NCI-H2081 treated with DMSO at 0.1 percent for 48 hours (cell line): ENCODE data around the gene TMEM178B.

ENCODE experiments used
- DNase-seq: peaks from one replicate; lab custom pipeline; 2025; lab: John Stamatoyannopoulos, UW

The TMEM178B gene

DNA sequence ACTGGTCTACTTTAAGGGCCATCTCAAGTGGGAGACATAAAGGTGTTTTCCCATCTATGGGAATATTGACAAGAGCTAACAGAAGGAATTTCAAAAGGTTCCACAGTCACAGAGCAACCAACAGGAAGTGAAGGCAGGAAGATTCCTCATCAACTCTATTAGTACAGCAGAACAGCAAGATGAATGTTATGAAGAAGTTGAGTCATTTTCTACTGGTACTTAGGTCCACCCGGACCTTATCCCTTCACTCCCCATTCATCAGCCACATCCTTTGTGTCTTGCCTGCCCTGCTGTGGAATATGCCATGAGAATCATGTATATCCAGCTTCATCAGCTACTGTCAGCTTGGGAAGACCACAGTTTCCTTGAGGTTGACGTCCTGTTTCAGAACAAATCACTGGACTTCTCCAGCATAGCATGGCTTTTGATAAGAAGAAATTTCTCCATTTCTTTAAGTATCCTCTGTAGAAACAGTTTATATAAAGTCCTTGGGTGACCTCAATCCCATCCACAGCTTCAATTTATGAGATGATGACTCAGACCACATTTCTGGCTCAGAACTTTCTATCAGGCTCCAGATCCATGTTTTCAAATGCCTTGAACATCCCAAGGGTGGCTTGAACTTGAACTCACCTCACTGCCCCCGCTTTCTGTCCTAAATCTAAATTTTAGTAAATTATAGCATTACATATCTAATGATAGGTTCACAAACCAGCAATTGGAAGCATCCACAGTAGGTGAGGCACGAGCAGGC lies 392.5 kb downstream of the TMEM178B start:
- DNase-seq = no peak

DNA sequence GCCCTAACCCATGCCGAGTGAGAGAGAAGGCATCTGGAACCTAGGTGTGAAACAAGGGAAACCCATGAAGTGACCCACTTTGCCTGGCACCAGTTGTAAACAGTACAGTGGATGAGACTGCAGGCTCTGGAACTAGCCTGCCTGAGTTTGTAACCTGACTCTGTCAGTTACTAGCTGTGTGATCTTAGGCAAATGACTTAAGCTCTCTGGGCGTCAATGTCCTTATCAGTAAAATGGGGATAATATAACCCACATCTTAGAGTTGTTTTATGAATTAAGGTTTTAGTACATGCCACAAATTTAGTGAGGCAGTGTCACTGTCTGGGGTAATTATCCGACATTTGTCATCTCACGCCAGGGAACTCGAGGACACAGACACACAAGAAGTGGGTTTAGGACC lies 394.5 kb downstream of the TMEM178B start:
- no peak for DNase-seq

DNA sequence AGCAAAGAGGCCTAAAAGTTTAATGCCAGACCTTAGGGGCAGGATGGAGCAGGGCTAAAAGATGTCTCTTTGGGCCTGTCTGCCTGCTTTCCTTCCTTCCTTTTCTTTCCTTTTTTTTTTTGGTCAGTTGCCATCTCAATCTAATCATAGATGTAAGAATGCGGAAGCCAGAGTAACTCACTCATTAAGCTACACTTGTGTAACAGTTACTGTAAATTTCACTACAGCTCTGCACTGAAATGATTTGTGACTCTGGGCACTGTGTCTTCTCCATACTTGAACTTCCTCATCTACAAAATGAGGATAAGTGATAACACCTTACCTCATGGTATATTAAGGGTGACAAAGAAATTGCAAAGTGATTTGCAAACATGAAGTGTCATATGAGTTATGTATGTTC lies 401.8 kb downstream of the TMEM178B start:
- DNase-seq = no peak

DNA sequence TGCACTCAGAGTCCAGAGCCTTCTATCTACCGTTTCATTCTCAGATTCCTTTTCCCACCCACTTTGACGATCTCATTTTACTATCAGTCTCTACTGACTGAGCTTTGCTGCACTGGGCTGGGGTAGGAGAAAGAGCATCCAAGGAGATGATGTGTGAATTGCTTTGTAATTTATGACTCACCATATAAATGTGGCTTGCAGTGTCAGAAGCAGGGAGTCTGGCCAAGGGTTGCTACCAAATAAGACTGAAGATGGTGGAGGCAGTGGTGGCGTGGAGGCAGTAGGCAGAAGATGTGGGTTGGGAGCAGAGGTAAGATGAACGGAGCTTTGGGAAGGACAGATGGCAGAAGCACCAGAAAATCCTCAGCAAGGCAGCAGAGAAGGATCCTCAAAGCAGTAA lies 404.0 kb downstream of the TMEM178B start:
- DNase-seq = no peak

DNA sequence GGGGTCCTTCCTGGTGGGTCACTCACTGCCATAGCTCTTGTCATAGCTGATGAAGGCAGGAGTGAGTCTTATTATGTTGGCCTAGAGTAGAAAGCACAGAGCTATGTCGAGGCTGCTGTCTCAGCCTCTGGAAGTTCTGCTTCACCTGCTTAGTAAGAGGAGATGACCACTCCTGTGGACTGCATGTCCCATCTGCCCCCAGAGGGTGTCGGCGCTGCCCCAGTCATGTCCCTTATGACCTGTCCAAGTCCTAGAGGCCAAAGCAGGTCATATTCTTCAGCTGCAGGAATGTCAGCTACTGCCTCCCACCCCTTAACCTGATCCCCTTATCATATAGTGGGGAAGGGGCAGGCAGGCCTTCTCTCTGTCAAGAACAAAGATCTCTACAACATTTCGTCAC lies 405.0 kb downstream of the TMEM178B start:
- DNase-seq = no peak

DNA sequence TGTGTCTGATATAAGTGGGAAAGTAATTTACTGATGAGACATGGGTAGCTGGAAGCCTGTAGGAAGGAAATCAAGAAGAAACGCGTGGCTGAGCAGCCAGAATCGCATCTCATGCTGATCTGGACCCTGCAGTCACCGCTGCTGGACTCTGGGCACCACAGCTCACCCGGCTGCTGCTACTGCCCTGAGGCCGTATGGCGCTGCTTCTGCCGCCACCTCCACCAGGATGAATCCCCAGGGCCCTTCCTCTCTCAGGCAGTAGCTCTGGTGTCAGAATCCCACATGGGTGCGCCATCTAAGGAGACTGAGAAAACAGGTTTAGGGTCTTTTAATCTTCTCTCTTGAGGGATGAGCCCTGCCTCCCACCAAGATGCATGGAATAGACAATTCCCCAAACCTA lies 407.1 kb downstream of the TMEM178B start:
- DNase-seq = no peak

DNA sequence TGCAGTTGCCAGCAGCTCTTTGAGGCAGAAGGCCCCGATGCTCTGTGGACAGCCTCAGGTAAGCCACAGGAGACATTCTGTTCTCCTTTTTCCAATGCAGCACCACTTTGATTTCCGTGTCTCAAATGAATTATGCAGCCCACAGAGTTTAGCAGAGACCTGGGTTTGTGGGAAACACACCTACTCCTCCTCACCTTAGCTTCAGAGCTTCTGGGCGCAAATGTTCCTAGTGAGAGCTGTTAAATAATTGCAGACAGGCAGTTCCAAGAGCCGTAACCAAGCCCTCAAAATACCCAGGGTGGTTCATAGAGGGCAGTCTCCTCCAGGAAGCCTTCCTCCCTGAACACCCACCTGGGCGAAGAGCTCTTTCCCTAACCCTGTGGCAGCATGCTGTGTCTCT lies 408.1 kb downstream of the TMEM178B start:
- no peak for DNase-seq

DNA sequence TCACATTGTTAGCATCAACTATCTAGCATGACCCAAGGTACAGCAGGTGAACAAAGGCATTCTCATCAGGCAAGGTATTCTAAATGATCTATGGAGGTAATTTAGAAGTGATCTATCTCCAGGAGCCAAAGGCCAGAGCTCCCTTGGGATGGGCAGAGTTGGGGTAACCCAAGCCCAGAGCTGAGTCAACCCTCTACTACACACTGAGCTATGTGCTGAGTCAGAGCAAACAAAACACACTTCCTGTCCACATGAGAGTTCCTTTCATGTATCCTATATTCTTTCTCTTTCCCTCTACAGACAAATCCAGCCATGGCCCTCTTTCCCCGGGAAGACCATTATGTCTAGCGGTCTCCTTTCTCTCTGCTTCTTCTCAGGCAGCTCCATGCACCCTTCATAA lies 409.2 kb downstream of the TMEM178B start:
- no peak for DNase-seq

DNA sequence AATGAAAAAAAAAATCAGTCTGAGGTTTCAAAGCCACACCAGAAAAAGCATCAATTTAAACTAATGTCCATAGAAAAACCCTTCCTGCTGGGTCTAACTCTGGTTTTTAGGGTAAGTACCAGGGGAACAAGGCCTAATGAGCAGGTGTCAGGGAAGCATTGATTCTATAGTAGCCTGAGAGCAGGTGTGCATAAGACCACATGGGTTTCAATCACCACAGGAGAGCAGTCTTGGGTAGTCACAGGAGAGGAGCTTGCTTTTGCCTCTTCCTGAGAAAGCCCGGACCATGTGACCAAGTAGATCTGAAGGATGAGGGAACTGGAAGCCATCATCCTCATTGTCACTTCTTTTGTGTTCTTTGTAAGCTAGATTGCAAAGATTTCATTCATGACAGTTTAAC lies 411.0 kb downstream of the TMEM178B start:
- DNase-seq = no peak

DNA sequence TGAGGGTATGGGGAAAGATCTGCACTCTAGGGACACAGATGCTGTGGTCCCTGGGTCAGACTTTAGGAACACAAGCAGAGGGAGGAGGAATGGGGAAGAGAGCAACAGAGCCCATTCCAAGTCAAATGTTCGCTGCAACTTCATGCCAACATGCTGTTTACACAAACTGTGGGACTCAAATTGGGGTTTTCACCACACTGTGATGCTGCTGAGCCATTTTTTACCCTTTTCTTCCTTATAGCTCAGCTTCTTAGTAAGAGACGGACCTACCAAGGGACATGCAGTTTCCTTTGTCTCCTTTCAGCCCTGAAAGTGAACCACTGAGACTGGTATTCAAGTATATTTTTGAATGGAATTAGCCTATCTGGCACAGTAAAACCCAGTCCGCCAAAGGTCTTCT lies 413.1 kb downstream of the TMEM178B start:
- DNase-seq = no peak

DNA sequence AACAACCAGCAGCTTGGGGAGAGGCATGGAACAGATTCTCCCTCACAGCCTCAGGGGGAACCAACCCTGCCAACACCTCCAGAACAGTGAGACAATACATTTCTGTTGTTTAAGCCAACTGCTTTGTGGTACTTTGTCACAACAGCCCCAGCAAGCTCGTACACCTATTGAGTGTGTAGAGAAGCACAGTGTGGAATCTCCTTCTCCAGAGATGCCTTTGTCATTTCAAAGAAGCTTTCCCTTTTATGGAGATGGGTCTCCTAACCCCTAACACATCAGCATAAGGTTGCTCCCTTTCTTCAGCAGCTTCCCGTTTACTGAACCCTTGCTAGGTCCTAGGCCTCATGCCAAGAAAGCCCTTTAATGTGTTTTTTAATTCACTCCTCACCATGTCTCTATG lies 416.6 kb downstream of the TMEM178B start:
- DNase-seq = no peak

DNA sequence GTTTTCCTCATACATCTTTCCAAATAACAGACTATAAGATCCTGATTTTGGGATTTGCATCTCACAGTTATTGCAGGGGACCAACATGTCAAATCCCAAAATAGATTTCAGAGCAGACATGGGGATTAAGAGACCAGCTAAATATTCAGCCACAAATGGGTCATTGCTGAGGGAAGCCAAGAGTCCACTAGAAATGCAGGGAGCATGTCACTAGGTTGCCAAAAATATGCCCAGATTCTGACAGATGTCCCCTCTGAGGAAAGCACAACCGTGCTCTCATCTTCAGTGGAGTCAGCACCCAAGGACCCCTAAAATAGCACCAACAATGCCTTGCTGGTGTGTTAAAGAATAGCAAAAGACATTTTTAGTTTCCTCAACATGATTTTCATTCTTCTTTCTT lies 421.2 kb downstream of the TMEM178B start:
- DNase-seq = no peak

DNA sequence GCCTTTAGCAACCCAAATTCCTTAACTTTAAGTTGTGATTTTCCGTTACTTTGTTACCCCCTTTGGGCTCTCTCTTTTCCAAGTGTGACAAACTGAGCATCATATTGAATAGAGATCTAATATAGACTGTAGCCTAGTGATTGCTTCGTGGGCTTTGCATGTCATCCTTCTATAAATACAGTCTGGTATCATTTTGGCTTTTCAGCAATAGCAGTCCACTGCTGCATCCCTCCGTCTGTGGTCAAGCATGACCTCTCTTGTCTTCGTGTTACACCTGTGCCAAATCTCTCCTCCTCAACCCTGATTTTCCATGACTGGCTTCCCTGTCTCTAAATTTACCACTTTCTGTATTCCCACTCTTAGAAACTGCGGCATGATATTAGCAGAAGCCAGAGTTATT lies 423.5 kb downstream of the TMEM178B start:
- no peak for DNase-seq

DNA sequence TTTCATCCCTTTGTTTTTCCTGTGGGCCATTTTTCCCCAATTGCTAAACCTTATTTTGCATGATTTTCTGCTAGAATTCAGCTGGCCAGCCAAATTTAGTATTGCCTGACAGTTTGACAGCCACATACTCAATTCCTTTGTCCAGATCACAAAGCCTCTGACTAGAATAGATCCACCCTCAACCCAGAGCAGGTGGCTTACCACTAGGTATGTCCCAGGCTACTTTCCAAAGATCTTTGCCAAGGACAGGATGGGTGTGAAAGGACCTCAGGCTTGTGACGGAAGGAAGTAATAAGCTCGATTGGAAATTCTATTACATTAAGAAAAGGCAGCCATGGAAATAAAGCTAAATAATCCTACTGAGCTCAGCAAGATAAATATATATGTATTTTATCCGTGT lies 426.7 kb downstream of the TMEM178B start:
- DNase-seq = no peak

DNA sequence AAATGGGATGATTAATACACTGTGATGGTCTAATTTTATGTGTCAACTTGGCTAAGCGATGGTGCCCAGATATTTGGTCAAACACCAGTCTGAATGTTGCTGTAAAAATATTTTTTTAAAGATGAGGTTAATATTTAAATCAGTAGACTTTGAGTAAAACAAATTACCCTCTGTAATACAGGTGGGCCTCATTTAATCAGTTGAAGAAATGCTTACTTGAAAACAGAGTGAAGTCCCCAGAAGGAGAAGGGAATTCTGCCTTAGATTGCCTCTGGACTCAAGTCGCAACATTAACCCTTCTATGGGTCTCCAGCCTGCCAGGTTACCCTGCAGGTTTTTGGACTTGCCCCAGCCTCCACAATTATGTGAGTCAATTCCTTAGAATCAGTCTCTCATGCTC lies 427.6 kb downstream of the TMEM178B start:
- DNase-seq = no peak

DNA sequence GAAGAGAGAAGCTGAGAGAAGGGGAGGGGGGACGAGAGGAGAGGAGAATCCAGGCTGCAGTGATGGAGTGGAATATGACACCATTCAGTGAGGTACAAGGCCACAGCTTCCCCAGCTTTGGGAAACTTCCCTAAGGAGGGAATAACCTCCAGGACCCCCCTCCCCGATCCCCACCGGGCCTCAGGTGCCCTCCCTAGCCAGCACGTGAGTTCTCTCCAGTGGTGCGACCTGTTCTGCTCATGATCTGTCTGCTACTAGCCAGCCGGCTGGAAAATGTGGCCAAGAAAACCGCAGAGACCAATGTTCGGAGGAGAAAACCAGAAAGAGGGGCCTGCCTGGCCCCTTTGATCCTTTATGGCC lies 437.4 kb downstream of the TMEM178B start:
- DNase-seq = no peak

DNA sequence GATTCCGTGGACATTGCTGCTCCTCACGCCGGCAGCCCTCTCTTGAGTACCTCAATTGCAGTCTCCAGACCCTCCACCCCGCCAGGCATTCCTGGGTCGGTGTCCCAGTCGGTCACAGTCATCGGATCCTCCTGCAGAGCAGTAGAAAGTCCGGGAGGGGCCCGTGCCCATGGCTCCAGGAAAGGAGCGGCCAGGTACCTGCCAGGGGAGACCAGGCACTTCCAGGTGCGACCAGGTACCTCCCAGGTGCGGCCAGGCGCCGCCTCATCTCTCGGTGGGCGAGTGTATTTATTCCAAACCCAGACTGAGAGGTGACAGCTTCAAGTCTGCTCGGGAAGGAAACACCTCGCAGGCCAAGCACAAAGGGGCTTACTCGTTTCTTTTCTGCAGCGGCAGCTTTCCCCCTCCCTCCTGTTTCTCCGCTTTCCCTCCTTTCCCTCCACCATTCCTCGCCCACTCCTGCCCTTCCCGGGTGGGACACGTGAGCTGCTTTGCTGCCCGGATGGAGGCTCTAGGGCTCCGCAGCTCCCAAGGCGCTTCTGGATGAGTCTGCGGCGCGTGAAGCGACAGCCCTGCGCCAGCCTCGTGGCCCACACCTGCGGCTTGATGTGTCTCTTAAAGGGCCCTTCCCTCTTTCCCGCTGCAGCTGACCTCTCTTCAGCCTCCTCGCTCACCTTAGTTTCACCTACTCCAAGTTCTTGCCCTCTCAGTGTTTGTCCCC lies 438.0 kb downstream of the TMEM178B start:
- DNase-seq = no peak

DNA sequence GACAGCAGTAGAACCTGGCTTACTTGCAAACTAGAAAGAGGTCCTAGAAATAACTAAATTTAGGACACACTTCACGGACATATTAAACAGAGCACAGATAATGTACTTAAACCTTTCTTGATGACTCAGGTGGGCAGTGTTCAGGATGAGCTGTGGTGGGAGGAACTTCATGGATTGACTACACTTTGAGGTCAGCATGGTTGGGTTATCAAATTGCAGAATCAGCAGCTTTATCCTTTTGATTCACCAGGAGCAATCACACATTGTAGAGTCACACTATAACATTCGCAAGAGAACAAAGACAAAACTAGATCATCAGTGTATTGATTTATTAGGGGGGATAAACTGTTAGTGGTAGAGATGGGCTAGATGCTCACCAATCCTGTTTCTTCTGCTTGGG lies 438.7 kb downstream of the TMEM178B start:
- DNase-seq = no peak

DNA sequence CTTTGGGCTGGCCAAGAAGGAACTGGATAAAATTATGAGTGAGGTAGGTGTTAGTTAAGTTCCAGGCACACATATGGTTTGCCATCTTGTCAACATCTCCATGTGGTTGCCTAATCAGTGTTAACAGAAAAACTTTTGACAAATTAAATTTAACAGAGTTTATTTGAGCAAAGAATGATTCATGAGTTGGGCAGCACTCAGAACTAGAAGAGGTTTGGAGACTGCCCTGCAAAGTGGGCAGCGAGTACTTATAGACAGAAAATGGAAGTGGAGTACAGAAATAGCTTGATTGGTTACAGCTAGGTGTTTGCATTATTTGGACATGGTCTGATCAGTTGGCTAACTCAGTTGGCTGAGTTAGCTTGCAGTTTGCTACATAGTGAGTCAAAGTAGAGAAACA lies 439.9 kb downstream of the TMEM178B start:
- no peak for DNase-seq

DNA sequence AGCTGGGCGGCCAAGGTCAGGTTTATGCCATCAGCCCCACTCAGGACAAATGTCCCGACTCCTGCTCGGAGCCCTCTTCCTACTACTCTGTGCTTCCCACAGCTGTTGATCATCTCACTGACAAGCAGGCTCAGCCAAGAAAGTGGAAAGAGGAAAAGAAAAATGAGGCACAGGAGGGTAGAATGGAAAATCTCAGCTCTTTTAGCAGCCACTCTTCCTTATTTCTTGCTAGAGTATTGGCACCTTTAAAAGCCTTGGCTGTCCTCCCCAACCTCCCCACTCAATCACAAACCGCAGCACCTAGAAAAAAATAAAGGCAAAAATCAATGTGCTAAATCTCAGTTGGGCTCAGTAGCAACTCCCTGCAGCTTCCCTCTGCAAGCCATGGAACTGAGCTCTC lies 442.1 kb downstream of the TMEM178B start:
- no peak for DNase-seq

DNA sequence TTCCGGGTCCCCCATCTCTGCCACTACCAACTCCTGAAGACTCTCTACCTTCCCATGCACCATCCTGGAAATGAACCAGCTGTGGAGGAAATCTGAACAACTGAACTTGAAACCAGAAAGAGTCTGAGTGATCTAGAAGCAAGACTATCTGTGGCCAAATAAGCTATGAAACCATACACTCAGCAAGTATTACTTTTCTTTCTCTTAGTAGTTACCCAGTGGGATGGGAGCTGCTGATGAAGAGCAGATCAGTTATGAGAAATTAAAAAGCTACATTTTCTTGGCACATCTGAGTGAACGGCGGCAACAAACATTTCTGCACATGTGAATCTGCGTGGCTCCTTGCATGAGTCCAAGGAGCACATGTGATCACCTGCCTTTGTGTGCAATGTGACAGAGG lies 445.8 kb downstream of the TMEM178B start:
- DNase-seq = no peak

DNA sequence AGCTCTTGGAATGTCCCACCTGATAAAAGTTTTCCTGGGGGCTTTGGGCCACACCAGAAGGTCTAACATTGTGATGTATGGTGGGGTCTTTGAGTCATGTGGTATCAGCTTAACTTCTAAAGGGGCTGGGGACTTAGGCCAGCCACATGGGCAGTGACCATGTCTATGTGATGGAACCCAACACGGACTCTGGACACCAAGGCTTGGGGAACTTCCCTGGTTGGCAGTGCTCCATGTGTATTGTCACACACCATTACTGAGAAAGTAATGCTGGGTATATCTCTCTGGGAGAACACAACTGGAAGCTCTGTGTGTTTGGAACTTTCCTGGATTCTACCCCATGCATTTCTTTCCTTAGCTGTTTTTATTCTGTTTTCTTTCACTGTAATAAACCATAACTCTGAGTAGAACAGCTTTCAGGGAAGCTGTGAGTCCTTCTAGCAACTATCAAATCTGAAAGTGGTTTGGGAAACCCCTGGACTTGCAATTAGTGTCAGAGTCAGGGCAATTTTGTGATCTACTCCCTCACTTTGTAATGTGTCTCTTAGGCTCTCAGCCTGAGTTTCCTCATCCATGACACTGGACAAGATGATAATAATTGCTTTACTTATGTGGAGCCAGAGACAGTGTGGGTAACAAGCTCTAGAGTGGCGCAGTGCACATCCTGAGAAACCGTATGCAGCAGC lies 448.9 kb downstream of the TMEM178B start:
- DNase-seq = no peak

DNA sequence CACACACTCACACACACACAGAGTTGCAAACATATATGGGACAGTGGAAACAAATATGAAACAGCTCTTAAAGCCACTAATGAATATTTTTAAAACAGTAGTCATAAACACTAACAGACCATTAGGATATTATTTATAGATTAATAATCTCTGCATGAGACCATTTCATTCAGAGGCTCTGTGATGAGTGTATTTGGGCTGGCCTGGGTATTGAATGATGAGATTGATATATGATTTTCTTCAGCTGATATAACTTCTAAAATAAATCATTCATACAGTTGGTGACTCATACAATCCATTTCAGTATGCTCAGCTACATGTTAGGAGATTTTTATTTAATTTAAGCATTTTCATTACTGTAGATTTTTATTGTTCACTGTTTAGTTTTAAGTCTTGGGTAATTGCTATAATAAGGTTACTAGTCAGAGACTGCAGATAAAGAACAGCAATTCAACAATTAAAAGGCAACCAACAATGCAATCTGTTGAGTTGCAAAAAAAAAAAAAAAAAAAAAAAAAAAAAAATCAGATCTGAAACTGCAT lies 452.2 kb downstream of the TMEM178B start:
- DNase-seq = no peak
